GM19455 (cell line): ENCODE measurements around the gene RNF123.
"Not testable (repeated sequence)": the region's sequence is repeated elsewhere in the genome, so short reads cannot be mapped to it uniquely, and the experiment has no call there.

Source experiments
- ATAC-seq: cut with Tn5 transposase; IDR thresholded peaks from one replicate; pipeline ENCODE4 v1.9.1; 2021; ENCODE audit not compliant: unreplicated experiment

Gene RNF123

GRCh38 chr3:49675912-49676311 is 13.4 kb upstream of the RNF123 start:
- ATAC-seq, result no peak

GRCh38 chr3:49680493-49681231 is 8.7 kb upstream of the RNF123 start:
- ATAC-seq, result no peak

- no peak for ATAC-seq
These were observed 8.2 kb upstream of the RNF123 start for GRCh38 chr3:49681232-49681522.

GRCh38 chr3:49681543-49681942 is 7.8 kb upstream of the RNF123 start:
- no peak for ATAC-seq

GRCh38 chr3:49683162-49683561 is 6.2 kb upstream of the RNF123 start:
- ATAC-seq, result no peak

GRCh38 chr3:49684453-49684852 is 4.9 kb upstream of the RNF123 start:
- ATAC-seq, result not testable (repeated sequence)

GRCh38 chr3:49685103-49685502 is 4.3 kb upstream of the RNF123 start:
- not testable (repeated sequence) for ATAC-seq

GRCh38 chr3:49685846-49686245 is 3.5 kb upstream of the RNF123 start:
- not testable (repeated sequence) for ATAC-seq

GRCh38 chr3:49686346-49686745 is 3.0 kb upstream of the RNF123 start:
- ATAC-seq, result not testable (repeated sequence)

- ATAC-seq, result not testable (repeated sequence)
These were observed 2.5 kb upstream of the RNF123 start for GRCh38 chr3:49686769-49687423.

- not testable (repeated sequence) for ATAC-seq
These were observed 1.9 kb upstream of the RNF123 start for GRCh38 chr3:49687424-49687795.

GRCh38 chr3:49688338-49689045 is 865 bp upstream of the RNF123 start:
- ATAC-seq, result not testable (repeated sequence)

GRCh38 chr3:49689908-49690624 is 709 bp downstream of the RNF123 start:
- not testable (repeated sequence) for ATAC-seq

GRCh38 chr3:49690856-49691255 is 1.5 kb downstream of the RNF123 start:
- not testable (repeated sequence) for ATAC-seq

- ATAC-seq, result not testable (repeated sequence)
These were observed 2.1 kb downstream of the RNF123 start for GRCh38 chr3:49691481-49691880.

GRCh38 chr3:49694409-49695070 is 5.2 kb downstream of the RNF123 start:
- ATAC-seq, result not testable (repeated sequence)

GRCh38 chr3:49695350-49696015 is 6.1 kb downstream of the RNF123 start:
- ATAC-seq, result not testable (repeated sequence)

GRCh38 chr3:49699281-49699979 is 10.1 kb downstream of the RNF123 start:
- no peak for ATAC-seq

- no peak for ATAC-seq
These were observed 10.7 kb downstream of the RNF123 start for GRCh38 chr3:49700014-49700413.
